Fibroblast of peridontal ligament (primary cell): ENCODE measurements around the gene MGRN1.
"Not testable (repeated sequence)": the region's sequence is repeated elsewhere in the genome, so short reads cannot be mapped to it uniquely, and the experiment has no call there.

Experiments
- DNase-seq: peaks from one replicate; pipeline ENCODE4 v3.0.0-alpha.2; 2010; ENCODE audit errors: extremely low read depth

MGRN1 gene

GRCh38 chr16:4734063-4734729 lies 109.6 kb downstream of the MGRN1 start, which contains the start of the genes ANKS3 and DNAAF8:
TSS of gene ANKS3 (minus strand) at chr16:4734271. CDS start at chr16:4730149, 4,122 bp downstream.
TSS of gene DNAAF8 (plus strand) at chr16:4734537. CDS start at chr16:4736515, 1,978 bp downstream.
- DNase-seq = peak; percentile 96

- DNase-seq = peak; percentile 74
Measured at GRCh38 chr16:4734730-4735535, 110.3 kb downstream of the MGRN1 start.

GRCh38 chr16:4736546-4736945 lies 111.9 kb downstream of the MGRN1 start:
- DNase-seq = no peak

GRCh38 chr16:4737545-4737944 lies 112.9 kb downstream of the MGRN1 start:
- no peak for DNase-seq

GRCh38 chr16:4738370-4738769 lies 113.7 kb downstream of the MGRN1 start:
- DNase-seq = not testable (repeated sequence)
